Measurements from ENCODE around the gene MS4A4A.

The MS4A4A gene

GRCh38 chr11:60303661-60304060, 23.2 kb downstream of the MS4A4A start:
- DNase-seq (ENCODE audit: low spot score): no peak

GRCh38 chr11:60305906-60306619, 25.6 kb downstream of the MS4A4A start:
- no peak for DNase-seq (ENCODE audit: low spot score)

- DNase-seq (ENCODE audit: low spot score): no peak
Measured at GRCh38 chr11:60307507-60308195, 27.2 kb downstream of the MS4A4A start.

GRCh38 chr11:60310407-60310998, 30.0 kb downstream of the MS4A4A start:
- DNase-seq (ENCODE audit: low spot score): no peak

GRCh38 chr11:60314635-60315321, 34.3 kb downstream of the MS4A4A start:
- DNase-seq (ENCODE audit: low spot score): no peak

- DNase-seq (ENCODE audit: low spot score): no peak
Measured at GRCh38 chr11:60315871-60316270, 35.4 kb downstream of the MS4A4A start.

- no peak for DNase-seq (ENCODE audit: low spot score)
Measured at GRCh38 chr11:60316317-60316716, 35.9 kb downstream of the MS4A4A start.

- DNase-seq (ENCODE audit: low spot score): no peak
Measured at GRCh38 chr11:60318726-60319125, 38.3 kb downstream of the MS4A4A start.

GRCh38 chr11:60321051-60321450, 40.6 kb downstream of the MS4A4A start:
- DNase-seq (ENCODE audit: low spot score): no peak

- no peak for DNase-seq (ENCODE audit: low spot score)
Measured at GRCh38 chr11:60326955-60327354, 46.5 kb downstream of the MS4A4A start, which contains the start of gene MS4A6E. MS4A6E (plus strand) TSS chr11:60327255; CDS start chr11:60334896, 7,641 bp downstream.

- DNase-seq (ENCODE audit: low spot score): no peak
Measured at GRCh38 chr11:60328460-60328859, 48.0 kb downstream of the MS4A4A start.

- DNase-seq (ENCODE audit: low spot score): no peak
Measured at GRCh38 chr11:60332846-60333245, 52.4 kb downstream of the MS4A4A start.

GRCh38 chr11:60334005-60334620, 53.6 kb downstream of the MS4A4A start:
- DNase-seq (ENCODE audit: low spot score): peak; percentile 71

- no peak for DNase-seq (ENCODE audit: low spot score)
Measured at GRCh38 chr11:60336767-60337391, 56.4 kb downstream of the MS4A4A start.

- DNase-seq (ENCODE audit: low spot score): no peak
Measured at GRCh38 chr11:60338053-60338452, 57.6 kb downstream of the MS4A4A start.

- no peak for DNase-seq (ENCODE audit: low spot score)
Measured at GRCh38 chr11:60339356-60339755, 58.9 kb downstream of the MS4A4A start.

GRCh38 chr11:60343094-60343704, 62.7 kb downstream of the MS4A4A start:
- peak; percentile 32 for DNase-seq (ENCODE audit: low spot score)

- DNase-seq (ENCODE audit: low spot score): no peak
Measured at GRCh38 chr11:60344146-60344545, 63.7 kb downstream of the MS4A4A start.

- DNase-seq (ENCODE audit: low spot score): no peak
Measured at GRCh38 chr11:60345489-60345888, 65.0 kb downstream of the MS4A4A start.

- no peak for DNase-seq (ENCODE audit: low spot score)
Measured at GRCh38 chr11:60347084-60347797, 66.8 kb downstream of the MS4A4A start.

GRCh38 chr11:60348116-60348515, 67.7 kb downstream of the MS4A4A start:
- DNase-seq (ENCODE audit: low spot score): no peak
